ENCODE results near the gene JAM3.
"Not testable (repeated sequence)": the region's sequence is repeated elsewhere in the genome, so short reads cannot be mapped to it uniquely, and the experiment has no call there.

Gene JAM3

GRCh38 chr11:134063991-134064747 is 4.7 kb upstream of the JAM3 start:
- no peak for DNase-seq

DNA sequence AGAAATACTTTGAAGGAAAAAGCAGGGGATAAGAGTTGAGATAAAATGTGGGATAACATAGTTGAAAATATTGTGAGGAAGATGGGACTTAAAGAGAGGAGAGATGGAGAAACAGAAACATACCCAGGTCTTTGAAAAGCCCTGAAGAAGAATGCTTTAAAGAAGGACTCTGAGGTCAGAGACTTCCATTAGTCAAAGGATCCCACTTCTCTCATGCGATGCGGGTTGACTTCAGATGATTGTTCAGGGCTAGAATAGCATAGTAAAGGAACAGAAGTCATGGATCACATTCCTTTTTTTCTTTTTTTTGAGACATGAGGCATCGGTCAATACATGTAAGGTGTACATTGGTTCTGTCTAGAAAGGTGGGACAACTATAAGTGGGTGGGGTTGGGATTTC is 3.5 kb upstream of the JAM3 start:
- no peak for DNase-seq

- DNase-seq: no peak
These were observed 1.7 kb upstream of the JAM3 start for GRCh38 chr11:134066943-134067885.

DNA sequence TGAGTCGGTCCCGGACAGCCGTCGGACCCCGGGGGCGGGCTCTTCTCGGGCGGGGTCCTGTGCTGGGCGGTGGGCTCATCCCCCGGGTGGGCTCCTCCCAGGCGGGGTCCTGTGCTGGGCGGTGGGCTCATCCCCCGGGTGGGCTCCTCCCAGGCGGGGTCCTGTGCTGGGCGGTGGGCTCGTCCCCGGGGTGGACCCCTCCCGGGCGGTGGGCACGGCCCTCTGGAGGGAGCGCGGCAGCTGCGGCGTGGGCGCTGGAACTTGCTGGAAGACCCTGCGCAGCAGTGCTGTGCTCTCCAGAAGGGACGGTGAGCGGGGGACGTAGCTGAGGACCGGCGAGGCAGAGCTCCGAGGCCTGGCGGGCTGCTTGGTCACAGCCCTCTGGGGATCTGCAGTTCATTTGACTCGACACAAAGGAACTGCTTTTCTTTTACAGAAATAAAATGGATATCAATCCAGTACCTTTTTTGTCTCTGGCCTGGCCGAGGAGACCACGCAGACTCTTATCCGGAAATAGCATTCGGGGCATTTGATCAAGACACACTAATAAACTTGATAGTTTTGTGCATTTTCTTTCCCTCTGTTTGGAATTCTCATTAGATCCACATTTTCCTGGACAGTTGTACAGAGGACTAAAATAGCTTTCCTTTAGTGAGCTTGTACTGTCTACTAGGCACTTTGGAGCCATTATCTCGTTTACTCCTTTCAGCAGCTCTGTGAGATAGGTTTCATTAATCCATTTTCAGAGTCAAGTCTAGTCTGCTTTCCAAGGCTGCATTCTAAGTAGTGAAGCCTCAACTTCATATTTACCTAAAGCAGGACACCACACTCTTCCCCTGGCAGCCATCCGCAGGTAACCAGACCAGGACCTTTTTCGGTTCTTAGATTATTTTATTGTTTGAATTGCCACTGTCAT is 812 bp downstream of the JAM3 start:
- DNase-seq: no peak

- DNase-seq: no peak
These were observed 1.5 kb downstream of the JAM3 start for GRCh38 chr11:134070342-134070845.

GRCh38 chr11:134071306-134071705 is 2.4 kb downstream of the JAM3 start:
- no peak for DNase-seq

GRCh38 chr11:134071766-134072402 is 3.0 kb downstream of the JAM3 start:
- DNase-seq: no peak

GRCh38 chr11:134072844-134073243 is 4.0 kb downstream of the JAM3 start:
- DNase-seq: no peak

- DNase-seq: no peak
These were observed 5.5 kb downstream of the JAM3 start for GRCh38 chr11:134074346-134074745.

DNA sequence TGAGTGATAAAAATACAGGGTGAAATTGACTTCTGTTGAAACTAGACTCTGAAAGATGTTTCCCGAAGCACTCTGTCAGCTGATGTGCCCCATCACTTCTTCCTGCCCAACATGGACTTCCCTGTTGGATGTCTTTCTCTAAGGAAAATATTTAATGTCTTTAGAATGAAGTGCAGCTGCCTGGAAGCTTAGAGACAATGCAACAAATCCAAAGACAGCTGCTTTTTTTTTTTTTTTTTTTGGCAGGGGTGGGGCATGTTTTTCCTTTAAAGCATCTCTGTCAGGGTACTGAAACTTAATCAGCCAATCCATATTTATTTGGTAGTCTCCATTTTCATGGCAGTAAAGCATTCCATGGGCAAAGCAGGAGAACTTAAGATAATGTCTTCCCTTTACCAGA is 5.9 kb downstream of the JAM3 start:
- DNase-seq: no peak

- DNase-seq: no peak
These were observed 10.4 kb downstream of the JAM3 start for GRCh38 chr11:134079317-134079716.

DNA sequence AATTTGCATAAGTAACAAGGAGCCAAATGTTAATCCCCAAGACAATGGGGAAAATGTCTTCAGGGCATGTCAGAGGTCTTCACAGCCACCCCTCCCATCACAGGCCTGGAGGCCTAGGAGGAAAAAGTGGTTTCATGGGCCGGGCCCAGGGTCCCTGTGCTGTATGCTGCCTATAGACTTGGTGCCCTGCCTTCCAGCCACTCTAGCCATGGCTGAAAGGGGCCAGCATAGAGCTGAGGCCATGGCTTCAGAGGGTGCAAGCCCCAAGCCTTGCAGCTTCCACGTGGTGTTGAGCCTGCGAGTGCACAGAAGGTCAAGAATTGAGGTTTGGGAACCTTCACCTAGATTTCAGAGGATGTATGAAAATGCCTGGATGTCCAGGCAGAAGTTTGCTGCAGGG is 12.4 kb downstream of the JAM3 start:
- not testable (repeated sequence) for DNase-seq

GRCh38 chr11:134082990-134083389 is 14.1 kb downstream of the JAM3 start:
- no peak for DNase-seq

DNA sequence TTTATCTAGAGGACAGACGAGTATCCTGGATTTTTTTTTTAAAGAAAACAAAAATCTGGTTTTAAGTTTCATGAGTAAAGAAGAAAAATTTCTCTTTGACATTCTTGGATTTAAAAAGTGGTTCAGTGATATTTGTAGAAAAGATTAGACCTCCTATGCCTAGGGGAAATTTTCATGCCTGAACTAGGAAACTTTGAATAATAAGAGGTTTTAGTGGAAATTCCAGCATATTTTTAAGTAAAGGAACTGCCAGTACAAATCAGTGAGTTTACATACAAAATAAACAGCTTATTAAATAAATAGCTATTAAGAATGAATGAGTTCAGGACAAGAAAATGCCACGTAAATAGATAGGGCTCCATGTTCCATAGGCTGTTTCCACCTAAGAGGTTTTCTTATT is 17.5 kb downstream of the JAM3 start:
- DNase-seq: no peak

- not testable (repeated sequence) for DNase-seq
These were observed 23.1 kb downstream of the JAM3 start for GRCh38 chr11:134092006-134092405.

GRCh38 chr11:134097166-134097565 is 28.3 kb downstream of the JAM3 start:
- no peak for DNase-seq

GRCh38 chr11:134098566-134099184 is 29.8 kb downstream of the JAM3 start:
- no peak for DNase-seq

DNA sequence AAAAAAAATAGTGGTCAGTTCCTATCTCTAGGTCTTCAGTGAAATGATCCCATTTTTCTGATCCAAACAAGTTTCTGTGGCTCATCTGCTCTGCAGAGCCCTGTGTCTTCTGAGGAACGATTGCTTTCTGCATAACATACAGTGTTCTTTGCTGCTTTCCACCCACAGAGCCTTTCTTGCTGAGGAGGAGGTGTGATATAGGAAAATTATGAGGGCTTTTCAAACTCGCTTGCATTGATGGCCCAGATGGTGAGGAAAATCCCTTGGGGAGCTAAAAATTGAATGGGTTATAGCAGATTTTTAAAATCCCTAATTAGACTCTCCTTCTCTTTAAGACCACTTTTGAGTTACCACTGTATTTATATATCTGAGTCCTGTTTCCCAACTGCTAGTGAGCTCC is 31.3 kb downstream of the JAM3 start:
- DNase-seq: no peak

GRCh38 chr11:134101282-134101681 is 32.4 kb downstream of the JAM3 start:
- no peak for DNase-seq

DNA sequence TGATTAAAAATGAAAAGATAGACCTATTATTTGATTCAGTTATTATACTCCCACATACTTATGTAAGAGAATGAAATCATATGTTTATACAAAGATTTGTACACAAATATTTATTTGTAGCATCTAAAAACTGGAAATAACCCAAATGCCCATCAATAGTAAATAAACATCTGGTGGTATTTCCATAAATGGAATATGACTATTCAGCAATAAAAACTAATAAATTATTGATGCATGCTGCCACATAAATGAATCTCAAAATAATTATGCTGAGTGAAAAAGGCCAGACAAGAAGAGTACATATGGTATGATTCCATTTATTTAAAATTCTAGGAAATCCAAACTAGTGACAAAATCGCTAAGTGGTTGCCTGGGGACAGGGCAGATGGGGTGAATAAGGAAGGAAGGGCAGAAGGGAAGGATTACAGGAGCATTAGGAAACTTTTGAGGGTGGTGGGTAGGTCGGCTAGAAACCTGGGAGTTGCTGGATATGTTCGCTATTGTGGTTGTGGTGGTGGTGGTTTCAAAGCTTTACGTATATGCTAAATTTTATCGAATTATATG is 41.5 kb downstream of the JAM3 start:
- DNase-seq: no peak

GRCh38 chr11:134113787-134114186 is 44.9 kb downstream of the JAM3 start:
- not testable (repeated sequence) for DNase-seq
